HepG2 (cell line): ENCODE results near the gene ABCC3. TPM values are rescaled to one million over a fixed set of nuclear protein-coding genes. Genes with fewer than 3 reads are reported as not detected.

Source experiments
- ATAC-seq: fragments of 200-7000 bp; cut with Tn5 transposase; 3 replicates; pipeline ENCODE4 v1.9.1; 2020; ENCODE audit warnings: mild to moderate bottlenecking, moderate library complexity
- BruUV-seq: library from RNA; stranded (reverse); fragments of 400-500 nt; replicated peaks from 2 replicates; lab custom pipeline; 2021; lab: Mats Ljungman, UMichigan
- CTCF ChIA-PET: fragments of 300-600 bp; formaldehyde crosslinking; extraction: SDS; loops from one replicate; lab custom pipeline; 2021; ENCODE audit warnings: low total read pairs, inconsistent platforms, low intra/inter-chr PET ratio; lab: Yijun Ruan, JAX
- POLR2A ChIA-PET: fragments of 350-600 bp; sonication (Branson Sonifier 250); formaldehyde crosslinking; loops from one replicate; lab custom pipeline; 2020; ENCODE audit warnings: antibody characterized with exemption, inconsistent platforms; lab: Yijun Ruan, JAX
- DNase-seq: peaks from one replicate; pipeline ENCODE4 v3.0.0-alpha.2; 2015; ENCODE audit warnings: low spot score
- FAIRE-seq: peaks from 3 replicates; lab custom pipeline; 2011; peaks lifted over from hg19 to GRCh38; lab: Jason Lieb, UNC
- H2AFZ ChIP-seq: one replicate; pipeline ENCODE4 v1.6.1; 2011; ENCODE audit warnings: low read length, inconsistent platforms
- H3K27ac ChIP-seq: fragments of 300-600 bp; 3 replicates; pipeline ENCODE4 v1.8.0; 2011; ENCODE audit warnings: mixed run types, mild to moderate bottlenecking, mixed read lengths, low read length, inconsistent platforms; ENCODE audit not compliant: insufficient read depth; ENCODE audit errors: extremely low read length
- H3K27me3 ChIP-seq, 2 experiments: fragments of 200-600 bp in 1 of 2; 2 replicates in 1 of 2; 3 replicates in 1 of 2; pipeline versions ENCODE4 v1.6.0 to v1.8.0; 2011; ENCODE audit warnings: low read length in 2 of 2, mild to moderate bottlenecking in 2 of 2, moderate library complexity in 2 of 2, inconsistent platforms in 1 of 2; ENCODE audit not compliant: insufficient read depth in 2 of 2, control insufficient read depth in 1 of 2
- H3K36me3 ChIP-seq, 2 experiments: fragments of 200-600 bp in 1 of 2; replicated peaks in 1 of 2; 2 replicates in 1 of 2; 3 replicates in 1 of 2; pipeline versions ENCODE4 v1.5.1 to v1.8.0; 2011; ENCODE audit warnings: low read length in 2 of 2, inconsistent platforms in 1 of 2; ENCODE audit not compliant: insufficient read depth in 2 of 2, control insufficient read depth in 1 of 2
- H3K4me1 ChIP-seq: 2 replicates; pipeline ENCODE4 v1.5.1; 2012; ENCODE audit warnings: low read length, inconsistent platforms; ENCODE audit not compliant: insufficient read depth
- H3K4me2 ChIP-seq: 2 replicates; pipeline ENCODE4 v1.6.0; 2011; ENCODE audit warnings: low read depth, low read length, inconsistent platforms
- H3K4me3 ChIP-seq, 3 experiments: fragments of 200-600 bp in 1 of 3; sonication (generic), shearing (Covaris generic) in 1 of 3; replicated peaks in 1 of 3; 2 replicates each; pipeline ENCODE4 v1.5.1; 2011 to 2016; ENCODE audit warnings: low read length in 3 of 3, inconsistent platforms in 2 of 3, low read depth in 2 of 3, mild to moderate bottlenecking in 2 of 3, control low read depth in 1 of 3, mixed read lengths in 1 of 3; ENCODE audit not compliant: insufficient read depth in 1 of 3
- H3K79me2 ChIP-seq: one replicate; pipeline ENCODE4 v1.6.1; 2011; ENCODE audit warnings: low read length, inconsistent platforms; ENCODE audit not compliant: insufficient read depth
- H3K9ac ChIP-seq: 2 replicates; pipeline ENCODE4 v1.6.0; 2011; ENCODE audit warnings: mild to moderate bottlenecking, low read depth, low read length, inconsistent platforms; ENCODE audit not compliant: insufficient read depth
- H3K9me3 ChIP-seq: 2 replicates; pipeline ENCODE4 v1.5.1; 2012; ENCODE audit warnings: mild to moderate bottlenecking, low read length
- H4K20me1 ChIP-seq: 2 replicates; pipeline ENCODE4 v1.6.0; 2011; ENCODE audit warnings: inconsistent platforms, mild to moderate bottlenecking, low read length, moderate library complexity; ENCODE audit not compliant: insufficient read depth
- RCOR2 ChIP-seq: IDR thresholded peaks from 2 replicates; pipeline ENCODE4 v1.6.1; 2016; ENCODE audit warnings: missing biosample characterization, missing genetic modification reagents
- WGBS: methylation state at CpG from one replicate; pipeline ENCODE4 v1.1.6; 2017; ENCODE audit warnings: low lambda C conversion rate; 5-methylcytosine and 5-hydroxymethylcytosine counted together
- in situ Hi-C: cut with HindIII; loops from 2 replicates; pipeline ENCODE4 v1.10.0; 2017; ENCODE audit warnings: low pct_unique_long_range_greater_than_20kb; ENCODE audit not compliant: extremely low pct_ligation_motif_present
- intact Hi-C: fragments of 100-400 bp; cut with micrococcal nuclease; formaldehyde crosslinking; loops from one replicate; pipeline ENCODE4 v1.10.0; 2022; ENCODE audit not compliant: unreplicated experiment
- polyA plus RNA-seq, 8 experiments: library from polyadenylated mRNA; depleted of rRNA in 3 of 8; stranded (reverse) in 7 of 8; unstranded in 1 of 8; fragments of >200 nt; fragmentation: Illumina TruSeq in 4 of 8; extraction: Trizol in 4 of 8; gene quantifications; 2 replicates each; pipeline versions ENCODE4 v1.2.1 to v1.2.3, GENCODE V29; 2011 to 2016; ENCODE audit warnings: low read depth in 4 of 8, missing spikeins in 1 of 8, mixed read lengths in 1 of 8; ENCODE audit not compliant: insufficient read depth in 1 of 8
- total RNA-seq, 5 experiments: library from RNA; depleted of rRNA; stranded (reverse); fragments of >200 nt; fragmentation: Illumina TruSeq; extraction: Trizol; gene quantifications; 2 replicates each; pipeline ENCODE4 v1.2.3, GENCODE V29; 2016; ENCODE audit warnings: low read depth in 1 of 5
- TF ChIP-seq, protein P1 (sequence below): sonication (generic); formaldehyde crosslinking; IDR thresholded peaks from 2 replicates; pipeline ENCODE4 v1.5.0; 2020; ENCODE audit warnings: mild to moderate bottlenecking, missing genetic modification reagents
- TF ChIP-seq, protein P2 (sequence below), 2 experiments: sonication (generic) in 1 of 2; formaldehyde crosslinking in 1 of 2; IDR thresholded peaks; 2 replicates each; pipeline versions ENCODE4 v1.4.0 to v1.6.1; 2018 to 2020; ENCODE audit warnings: missing genetic modification reagents in 2 of 2, borderline replicate concordance in 1 of 2, low read depth in 1 of 2, mild to moderate bottlenecking in 1 of 2, missing biosample characterization in 1 of 2

The ABCC3 gene
- total and polyA plus RNA-seq, 2 of the 13 experiments (the other 11 are each of a cell fraction or from before 2014, with no cell fraction given) = 25.2 to 50.7 TPM

DNA sequence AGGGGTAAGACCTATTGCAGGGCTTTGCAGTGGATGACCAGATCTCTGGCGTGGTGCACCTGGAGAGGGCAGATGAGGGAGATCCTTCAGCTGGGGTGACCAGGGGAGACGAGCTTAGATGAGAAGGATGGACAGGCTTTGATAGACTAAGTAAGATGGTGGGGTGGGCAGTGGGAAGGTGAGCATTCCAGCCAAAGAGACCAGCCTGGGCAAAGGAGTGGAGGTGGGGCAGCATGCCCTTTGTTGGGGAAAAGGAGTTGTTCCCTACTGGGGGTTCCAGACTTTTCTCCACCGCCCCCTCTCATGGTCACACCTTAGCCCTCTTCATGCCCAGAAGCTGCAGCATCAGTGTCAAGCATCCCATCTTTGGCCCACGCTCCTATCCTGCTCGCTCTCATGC, 45.4 kb downstream of the ABCC3 start:
- POLR2A ChIA-PET = interaction anchor here (1.0 to 21.3 kb wide), 3 partner anchors 12 to 47 kb away, joined by 3 to 839 read pairs (median 26); partner anchors contain the start of gene ABCC3
- H3K27me3 ChIP-seq = no peaks in the 10 kb centered on the region
- intact Hi-C loops = loop anchor here (2.0 kb wide), 1 partner anchor 15 kb away; no protein-coding TSS in a partner anchor

More for the DNA sequence above, 45.4 kb downstream of the ABCC3 start:
- Histone ChIP-seq H3K4me1 (peaks cover 79% of the 10 kb centered on the region), H2AFZ (no peak overlapping the region), H4K20me1 (no peaks in the 10 kb centered on the region)
- 97% methylated on average over 5 of the region's 5 CpGs for WGBS
- no TSS peak for BruUV-seq
- TF ChIP-seq, protein P1, sequence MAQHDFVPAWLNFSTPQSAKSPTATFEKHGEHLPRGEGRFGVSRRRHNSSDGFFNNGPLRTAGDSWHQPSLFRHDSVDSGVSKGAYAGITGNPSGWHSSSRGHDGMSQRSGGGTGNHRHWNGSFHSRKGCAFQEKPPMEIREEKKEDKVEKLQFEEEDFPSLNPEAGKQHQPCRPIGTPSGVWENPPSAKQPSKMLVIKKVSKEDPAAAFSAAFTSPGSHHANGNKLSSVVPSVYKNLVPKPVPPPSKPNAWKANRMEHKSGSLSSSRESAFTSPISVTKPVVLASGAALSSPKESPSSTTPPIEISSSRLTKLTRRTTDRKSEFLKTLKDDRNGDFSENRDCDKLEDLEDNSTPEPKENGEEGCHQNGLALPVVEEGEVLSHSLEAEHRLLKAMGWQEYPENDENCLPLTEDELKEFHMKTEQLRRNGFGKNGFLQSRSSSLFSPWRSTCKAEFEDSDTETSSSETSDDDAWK (CRISPR knock-in tag) = no peak
- TF ChIP-seq, protein P2, sequence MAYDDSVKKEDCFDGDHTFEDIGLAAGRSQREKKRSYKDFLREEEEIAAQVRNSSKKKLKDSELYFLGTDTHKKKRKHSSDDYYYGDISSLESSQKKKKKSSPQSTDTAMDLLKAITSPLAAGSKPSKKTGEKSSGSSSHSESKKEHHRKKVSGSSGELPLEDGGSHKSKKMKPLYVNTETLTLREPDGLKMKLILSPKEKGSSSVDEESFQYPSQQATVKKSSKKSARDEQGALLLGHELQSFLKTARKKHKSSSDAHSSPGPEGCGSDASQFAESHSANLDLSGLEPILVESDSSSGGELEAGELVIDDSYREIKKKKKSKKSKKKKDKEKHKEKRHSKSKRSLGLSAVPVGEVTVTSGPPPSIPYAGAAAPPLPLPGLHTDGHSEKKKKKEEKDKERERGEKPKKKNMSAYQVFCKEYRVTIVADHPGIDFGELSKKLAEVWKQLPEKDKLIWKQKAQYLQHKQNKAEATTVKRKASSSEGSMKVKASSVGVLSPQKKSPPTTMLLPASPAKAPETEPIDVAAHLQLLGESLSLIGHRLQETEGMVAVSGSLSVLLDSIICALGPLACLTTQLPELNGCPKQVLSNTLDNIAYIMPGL (CRISPR knock-in tag; IDR thresholded peaks at IDR 0.05; ENCODE audit: borderline replicate concordance in 1 of 2, low read depth in 1 of 2) = no peak
- no peak for TF ChIP-seq RCOR2 (CRISPR knock-in tag)
- TF ChIP-seq, all 625 proteins: peak for 0
- no peak for DNase-seq
- no peak for ATAC-seq
- Histone ChIP-seq H3K36me3 (no peaks in the 10 kb centered on the region), H3K27ac (no peak overlapping the region), H3K4me2 (no peak overlapping the region), H3K9ac (no peak overlapping the region), H3K79me2 (peaks cover 3% of the 10 kb centered on the region), H3K4me3 (no peak overlapping the region), H3K9me3 (no peaks in the 10 kb centered on the region)
- in situ Hi-C loops = no loop called here
- CTCF ChIA-PET = interaction anchor here (1.2 kb wide), 2 partner anchors 14 to 54 kb away, joined by 3 to 4 read pairs; no protein-coding TSS in a partner anchor
- no peak for FAIRE-seq
